ENCODE data around the gene FAM3D.

The FAM3D gene

GRCh38 chr3:58585005-58585786, 81.4 kb downstream of the FAM3D start:
- Histone ChIP-seq H3K36me3 (ENCODE audit: insufficient read depth, low read length) (no peaks in the 10 kb centered on the region), H2AFZ (ENCODE audit: low read depth, low read length) (no peak overlapping the region), H3K4me3 (ENCODE audit: low read length) (no peak overlapping the region), H3K27me3 (ENCODE audit: insufficient read depth, low read length) (no peaks in the 10 kb centered on the region), H3K4me1 (ENCODE audit: insufficient read depth, low read length) (peaks cover 34% of the 10 kb centered on the region), H3K9me3 (ENCODE audit: low read length) (no peaks in the 10 kb centered on the region)

GRCh38 chr3:58584690-58585004, 81.9 kb downstream of the FAM3D start:
- Histone ChIP-seq H3K27me3 (ENCODE audit: insufficient read depth, low read length) (no peaks in the 10 kb centered on the region), H3K36me3 (ENCODE audit: insufficient read depth, low read length) (no peaks in the 10 kb centered on the region), H3K4me3 (ENCODE audit: low read length) (no peak overlapping the region), H3K4me1 (ENCODE audit: insufficient read depth, low read length) (peaks cover 37% of the 10 kb centered on the region), H3K9me3 (ENCODE audit: low read length) (no peaks in the 10 kb centered on the region), H2AFZ (ENCODE audit: low read depth, low read length) (no peak overlapping the region)
